ENCODE data around the gene CAMK2B. TPM values are rescaled to one million over a fixed set of nuclear protein-coding genes. Genes with fewer than 3 reads are reported as not detected.

CAMK2B gene
- total RNA-seq, 2 donors from 2014 or later, result 0.42 to 0.80 TPM

DNA sequence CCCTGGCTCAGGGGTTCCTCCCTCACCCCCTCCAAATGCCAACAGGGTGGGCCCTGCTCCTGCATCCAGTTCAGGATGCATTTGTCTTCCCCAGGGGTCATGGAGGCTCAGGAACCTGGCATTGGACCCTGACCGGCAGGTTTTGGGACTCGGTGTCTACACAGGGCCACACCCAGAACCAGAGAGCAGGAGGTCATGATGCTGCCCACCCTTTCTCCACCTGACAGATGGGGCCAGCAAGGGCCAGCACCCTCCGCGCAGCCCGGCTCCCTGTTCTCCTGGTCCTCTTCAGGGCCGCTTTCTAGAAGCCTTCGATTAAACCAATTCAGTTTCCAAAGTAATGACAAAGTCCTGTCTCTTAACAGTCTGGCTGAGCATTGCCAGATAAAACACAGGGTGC is 50.2 kb downstream of the CAMK2B start:
- intact Hi-C loops (cut with DNase I), result no loop called here
- no peak for DNase-seq
- H3K36me3 ChIP-seq, result no peaks in the 10 kb centered on the region
- H3K4me1 ChIP-seq, result no peaks in the 10 kb centered on the region
- no peak overlapping the region for H3K4me3 ChIP-seq
- H3K9ac ChIP-seq (ENCODE audit: low read depth in 2 of 2, low read length in 2 of 2), result no peak overlapping the region
- H3K27me3 ChIP-seq, result no peaks in the 10 kb centered on the region
- H3K9me3 ChIP-seq, result no peaks in the 10 kb centered on the region
- H3K27ac ChIP-seq, result no peak overlapping the region
- TF ChIP-seq, protein P1, sequence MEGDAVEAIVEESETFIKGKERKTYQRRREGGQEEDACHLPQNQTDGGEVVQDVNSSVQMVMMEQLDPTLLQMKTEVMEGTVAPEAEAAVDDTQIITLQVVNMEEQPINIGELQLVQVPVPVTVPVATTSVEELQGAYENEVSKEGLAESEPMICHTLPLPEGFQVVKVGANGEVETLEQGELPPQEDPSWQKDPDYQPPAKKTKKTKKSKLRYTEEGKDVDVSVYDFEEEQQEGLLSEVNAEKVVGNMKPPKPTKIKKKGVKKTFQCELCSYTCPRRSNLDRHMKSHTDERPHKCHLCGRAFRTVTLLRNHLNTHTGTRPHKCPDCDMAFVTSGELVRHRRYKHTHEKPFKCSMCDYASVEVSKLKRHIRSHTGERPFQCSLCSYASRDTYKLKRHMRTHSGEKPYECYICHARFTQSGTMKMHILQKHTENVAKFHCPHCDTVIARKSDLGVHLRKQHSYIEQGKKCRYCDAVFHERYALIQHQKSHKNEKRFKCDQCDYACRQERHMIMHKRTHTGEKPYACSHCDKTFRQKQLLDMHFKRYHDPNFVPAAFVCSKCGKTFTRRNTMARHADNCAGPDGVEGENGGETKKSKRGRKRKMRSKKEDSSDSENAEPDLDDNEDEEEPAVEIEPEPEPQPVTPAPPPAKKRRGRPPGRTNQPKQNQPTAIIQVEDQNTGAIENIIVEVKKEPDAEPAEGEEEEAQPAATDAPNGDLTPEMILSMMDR (IDR thresholded peaks at IDR 0.05), result no peak

DNA sequence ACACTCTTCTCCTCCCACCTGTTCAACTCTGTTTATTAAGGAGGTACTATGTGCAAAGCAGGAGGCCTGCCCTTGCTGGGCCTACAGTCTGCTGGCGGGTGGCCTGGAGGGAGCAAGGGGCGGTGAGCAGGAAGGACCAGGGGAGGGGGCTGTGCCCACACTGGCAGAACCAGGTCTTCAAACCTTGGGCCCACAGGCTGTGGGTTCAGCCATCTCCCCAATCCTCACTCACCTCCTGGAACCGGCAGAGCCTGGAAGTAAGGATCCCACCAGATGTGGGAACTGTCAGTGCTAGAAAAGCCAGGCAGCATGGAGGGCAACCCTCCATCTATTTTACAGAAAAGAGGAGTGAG is 50.8 kb downstream of the CAMK2B start:
- no peaks in the 10 kb centered on the region for H3K9me3 ChIP-seq
- no peak for DNase-seq
- no peak overlapping the region for H3K27ac ChIP-seq
- H3K36me3 ChIP-seq, result no peaks in the 10 kb centered on the region
- intact Hi-C loops (cut with DNase I), result no loop called here
- H3K4me1 ChIP-seq, result no peaks in the 10 kb centered on the region
- TF ChIP-seq, protein P1 (IDR thresholded peaks at IDR 0.05), result no peak
- no peaks in the 10 kb centered on the region for H3K27me3 ChIP-seq
- H3K4me3 ChIP-seq, result no peak overlapping the region
- H3K9ac ChIP-seq (ENCODE audit: low read depth in 2 of 2, low read length in 2 of 2), result no peak overlapping the region

DNA sequence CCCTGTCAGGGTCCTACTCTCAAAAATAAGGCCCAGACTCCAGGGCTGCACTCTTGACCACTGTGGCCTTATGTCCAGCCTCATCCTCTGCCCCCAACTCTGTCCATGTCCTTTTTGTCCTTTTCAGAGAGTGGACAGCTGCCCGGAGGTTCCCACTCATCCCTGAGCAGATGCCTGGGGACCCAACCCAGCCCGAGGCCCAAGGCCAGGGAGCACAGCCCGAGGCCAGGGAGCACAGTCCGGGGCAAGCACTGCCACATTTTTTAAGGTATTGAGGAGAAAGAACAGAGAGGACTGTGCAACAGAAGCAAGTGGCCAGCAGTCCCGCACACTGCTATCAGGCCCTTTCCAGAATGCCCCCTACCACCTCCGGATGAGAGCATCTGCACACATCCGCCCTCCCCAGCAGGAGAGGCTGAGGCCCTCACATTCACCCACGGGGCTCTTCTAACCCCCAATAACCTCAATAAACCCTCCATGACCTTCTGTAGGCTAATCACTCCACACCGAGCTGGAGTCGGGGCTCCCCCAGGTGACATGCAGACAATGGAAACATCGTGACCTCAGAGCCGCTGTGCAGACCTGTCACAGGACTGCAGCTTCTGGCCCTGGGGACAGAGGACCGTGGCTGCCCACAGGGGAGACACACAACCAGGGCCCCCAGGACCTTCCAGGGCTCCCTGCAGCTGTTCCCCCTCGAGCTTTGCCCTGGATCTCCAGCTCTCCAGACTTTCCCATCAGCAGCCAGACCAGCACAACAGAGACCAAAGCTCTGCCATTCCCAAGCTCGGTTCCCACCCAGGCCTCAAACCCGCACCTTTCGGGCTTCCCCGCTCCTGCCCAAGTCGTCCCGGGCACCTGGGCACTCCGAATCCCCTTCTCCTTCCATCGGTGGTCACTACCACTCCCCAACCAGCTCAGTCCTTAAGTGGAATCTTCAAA is 51.4 kb downstream of the CAMK2B start:
- Histone ChIP-seq H3K4me1 (no peaks in the 10 kb centered on the region), H3K9me3 (no peaks in the 10 kb centered on the region), H3K36me3 (no peaks in the 10 kb centered on the region), H3K27ac (no peak overlapping the region), H3K4me3 (no peak overlapping the region), H3K9ac (ENCODE audit: low read depth in 2 of 2, low read length in 2 of 2) (no peak overlapping the region), H3K27me3 (no peaks in the 10 kb centered on the region)
- TF ChIP-seq, protein P1 (IDR thresholded peaks at IDR 0.05), result no peak
- intact Hi-C loops (cut with DNase I), result no loop called here
- no peak for DNase-seq

DNA sequence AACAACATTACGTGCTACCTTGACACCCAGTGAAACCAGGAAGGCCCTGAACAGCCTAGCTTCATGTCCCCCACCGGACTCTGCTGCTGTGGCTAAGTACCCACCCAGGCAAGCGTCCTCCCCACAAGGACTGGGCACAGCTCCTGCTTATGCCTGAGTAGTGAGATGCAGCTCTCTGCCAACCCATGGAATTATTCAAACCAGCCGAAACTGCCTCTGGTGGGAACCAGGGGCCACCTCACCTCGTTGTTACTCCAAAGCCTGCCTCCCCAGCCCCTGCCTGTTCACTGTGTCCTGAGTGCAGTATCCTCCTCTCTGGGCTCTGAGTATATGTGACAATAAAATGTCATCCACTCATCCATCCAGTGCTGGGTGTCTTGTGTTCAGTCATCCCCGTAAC is 52.4 kb downstream of the CAMK2B start:
- no peak overlapping the region for H3K27ac ChIP-seq
- H3K4me3 ChIP-seq, result no peak overlapping the region
- H3K9me3 ChIP-seq, result no peaks in the 10 kb centered on the region
- no peaks in the 10 kb centered on the region for H3K4me1 ChIP-seq
- no peaks in the 10 kb centered on the region for H3K36me3 ChIP-seq
- TF ChIP-seq, protein P1 (IDR thresholded peaks at IDR 0.05), result no peak
- DNase-seq, result no peak
- no peaks in the 10 kb centered on the region for H3K27me3 ChIP-seq
- H3K9ac ChIP-seq (ENCODE audit: low read depth in 2 of 2, low read length in 2 of 2), result no peak overlapping the region
- intact Hi-C loops (cut with DNase I), result no loop called here

DNA sequence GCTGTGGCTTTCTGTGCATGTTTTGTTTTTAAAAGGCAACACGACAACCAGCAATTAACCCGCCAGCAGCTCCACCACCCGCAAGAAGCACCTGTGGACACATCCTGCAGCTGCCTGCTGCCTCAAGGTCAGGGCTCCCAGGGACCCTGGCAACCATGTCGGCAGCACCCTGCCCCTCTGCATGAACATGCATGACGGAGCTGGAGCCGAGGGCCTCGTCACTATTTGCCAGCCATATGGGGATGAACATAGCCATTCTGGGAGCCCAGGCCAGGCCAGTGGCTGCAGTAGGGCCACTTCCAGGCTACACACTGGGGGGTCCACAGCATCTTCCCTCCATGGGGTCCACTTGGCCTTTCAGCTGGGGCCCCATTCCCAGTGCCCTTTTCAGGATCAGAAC is 52.9 kb downstream of the CAMK2B start:
- no peak overlapping the region for H3K9ac ChIP-seq (ENCODE audit: low read depth in 2 of 2, low read length in 2 of 2)
- no peaks in the 10 kb centered on the region for H3K9me3 ChIP-seq
- no peaks in the 10 kb centered on the region for H3K27me3 ChIP-seq
- TF ChIP-seq, protein P1 (IDR thresholded peaks at IDR 0.05), result no peak
- H3K4me1 ChIP-seq, result no peaks in the 10 kb centered on the region
- H3K27ac ChIP-seq, result no peak overlapping the region
- H3K4me3 ChIP-seq, result no peak overlapping the region
- no peaks in the 10 kb centered on the region for H3K36me3 ChIP-seq
- intact Hi-C loops (cut with DNase I), result no loop called here
- DNase-seq, result no peak
